ENCODE data around the gene SMARCC1. TPM values are rescaled to one million over a fixed set of nuclear protein-coding genes. Genes with fewer than 3 reads are reported as not detected.

Gene SMARCC1
- total RNA-seq, 1 experiment from 2014 or later, result 84.2 TPM

DNA sequence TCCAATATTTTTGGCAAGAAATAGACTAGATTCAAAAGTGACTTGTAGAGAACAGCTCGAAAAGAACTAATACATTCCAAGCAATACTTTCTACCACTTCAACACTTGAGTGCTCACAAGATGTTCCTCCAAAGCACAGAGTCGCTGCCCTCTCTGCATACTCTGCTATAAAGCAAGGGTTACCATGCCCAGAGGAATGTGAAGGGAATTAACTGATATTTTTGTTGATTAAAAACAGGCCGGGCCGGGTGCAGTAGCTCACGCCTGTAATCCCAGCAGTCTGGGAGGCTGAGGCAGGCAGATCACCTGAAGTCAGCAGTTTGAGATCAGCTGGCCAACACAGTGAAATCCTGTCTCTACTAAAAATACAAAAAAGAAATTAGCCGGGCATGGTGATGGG is 145.5 kb downstream of the SMARCC1 start:
- no peaks in the 10 kb centered on the region for H3K4me1 ChIP-seq (ENCODE audit: control insufficient read depth, insufficient read depth, low read length)
- no peak overlapping the region for H3K27ac ChIP-seq (ENCODE audit: low read length)
- ChIA-PET CTCF (no interaction called here), POLR2A (interaction anchor here (0.6 kb wide), 1 partner anchor 59 kb away, joined by 3 read pairs; no protein-coding TSS in a partner anchor)
- H3K27me3 ChIP-seq (ENCODE audit: control insufficient read depth, insufficient read depth, low read length), result no peaks in the 10 kb centered on the region
- in situ Hi-C loops (cut with HindIII; ENCODE audit: low pct_unique_long_range_greater_than_20kb, low sequenced_read_pairs), result no loop called here
- H3K36me3 ChIP-seq (ENCODE audit: control insufficient read depth, insufficient read depth, low read length), result peaks cover 13% of the 10 kb centered on the region
- DNase-seq (ENCODE audit: low read depth, low spot score) (no peak), ATAC-seq (no peak)
- no peaks in the 10 kb centered on the region for H3K9me3 ChIP-seq (ENCODE audit: control insufficient read depth, insufficient read depth, low read depth, low read length)
- TF ChIP-seq POLR2AphosphoS5 (IDR thresholded peaks at IDR 0.05; ENCODE audit: low read depth, low read length) (no peak), TCF7L2 (IDR thresholded peaks at IDR 0.05; ENCODE audit: low read depth, low read length) (no peak), SIN3A (IDR thresholded peaks at IDR 0.05; ENCODE audit: borderline replicate concordance, insufficient read depth, low read depth, low read length) (no peak), REST (IDR thresholded peaks at IDR 0.05; ENCODE audit: insufficient read depth in 1 of 2, low read depth in 2 of 2, low read length in 1 of 2) (no peak)
- TF ChIP-seq, protein P1, sequence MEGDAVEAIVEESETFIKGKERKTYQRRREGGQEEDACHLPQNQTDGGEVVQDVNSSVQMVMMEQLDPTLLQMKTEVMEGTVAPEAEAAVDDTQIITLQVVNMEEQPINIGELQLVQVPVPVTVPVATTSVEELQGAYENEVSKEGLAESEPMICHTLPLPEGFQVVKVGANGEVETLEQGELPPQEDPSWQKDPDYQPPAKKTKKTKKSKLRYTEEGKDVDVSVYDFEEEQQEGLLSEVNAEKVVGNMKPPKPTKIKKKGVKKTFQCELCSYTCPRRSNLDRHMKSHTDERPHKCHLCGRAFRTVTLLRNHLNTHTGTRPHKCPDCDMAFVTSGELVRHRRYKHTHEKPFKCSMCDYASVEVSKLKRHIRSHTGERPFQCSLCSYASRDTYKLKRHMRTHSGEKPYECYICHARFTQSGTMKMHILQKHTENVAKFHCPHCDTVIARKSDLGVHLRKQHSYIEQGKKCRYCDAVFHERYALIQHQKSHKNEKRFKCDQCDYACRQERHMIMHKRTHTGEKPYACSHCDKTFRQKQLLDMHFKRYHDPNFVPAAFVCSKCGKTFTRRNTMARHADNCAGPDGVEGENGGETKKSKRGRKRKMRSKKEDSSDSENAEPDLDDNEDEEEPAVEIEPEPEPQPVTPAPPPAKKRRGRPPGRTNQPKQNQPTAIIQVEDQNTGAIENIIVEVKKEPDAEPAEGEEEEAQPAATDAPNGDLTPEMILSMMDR (IDR thresholded peaks at IDR 0.05), result no peak
- H3K4me3 ChIP-seq (ENCODE audit: low read depth in 2 of 2, low read length in 2 of 2), result no peak overlapping the region
- no TSS peak for BruUV-seq (replicated peaks)
- intact Hi-C loops (cut with micrococcal nuclease; ENCODE audit: unreplicated experiment), result no loop called here

DNA sequence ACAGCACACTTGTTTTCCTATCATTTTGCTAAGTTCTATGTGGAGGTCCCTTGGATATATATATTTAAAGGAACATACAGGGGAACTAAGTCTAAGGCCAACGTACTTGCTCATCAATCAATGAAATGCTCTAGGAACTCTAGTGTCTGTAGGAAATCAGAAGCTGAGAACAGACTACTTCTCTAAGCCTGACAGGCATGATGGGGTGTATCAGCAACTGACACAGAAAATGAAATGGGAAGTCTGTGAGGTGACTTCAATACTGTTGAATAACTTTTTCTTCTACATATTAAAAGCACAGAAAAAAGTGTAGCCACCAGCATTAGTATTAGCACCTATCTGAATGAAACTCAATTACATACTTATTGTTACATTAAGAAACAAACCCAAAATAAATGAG is 146.2 kb downstream of the SMARCC1 start:
- TF ChIP-seq REST (IDR thresholded peaks at IDR 0.05; ENCODE audit: insufficient read depth in 1 of 2, low read depth in 2 of 2, low read length in 1 of 2) (no peak), TCF7L2 (IDR thresholded peaks at IDR 0.05; ENCODE audit: low read depth, low read length) (no peak), POLR2AphosphoS5 (IDR thresholded peaks at IDR 0.05; ENCODE audit: low read depth, low read length) (no peak), SIN3A (IDR thresholded peaks at IDR 0.05; ENCODE audit: borderline replicate concordance, insufficient read depth, low read depth, low read length) (no peak)
- TF ChIP-seq, protein P1 (IDR thresholded peaks at IDR 0.05), result no peak
- peaks cover 13% of the 10 kb centered on the region for H3K36me3 ChIP-seq (ENCODE audit: control insufficient read depth, insufficient read depth, low read length)
- intact Hi-C loops (cut with micrococcal nuclease; ENCODE audit: unreplicated experiment) (no loop called here), in situ Hi-C loops (cut with HindIII; ENCODE audit: low pct_unique_long_range_greater_than_20kb, low sequenced_read_pairs) (no loop called here)
- H3K27me3 ChIP-seq (ENCODE audit: control insufficient read depth, insufficient read depth, low read length), result no peaks in the 10 kb centered on the region
- no peak for ATAC-seq
- no peaks in the 10 kb centered on the region for H3K4me1 ChIP-seq (ENCODE audit: control insufficient read depth, insufficient read depth, low read length)
- no peak overlapping the region for H3K27ac ChIP-seq (ENCODE audit: low read length)
- ChIA-PET CTCF (no interaction called here), POLR2A (no interaction called here)
- no peak for DNase-seq (ENCODE audit: low read depth, low spot score)
- no peak overlapping the region for H3K4me3 ChIP-seq (ENCODE audit: low read depth in 2 of 2, low read length in 2 of 2)
- no peaks in the 10 kb centered on the region for H3K9me3 ChIP-seq (ENCODE audit: control insufficient read depth, insufficient read depth, low read depth, low read length)
- BruUV-seq (replicated peaks), result no TSS peak

Measured in Panc1 (cell line).